ENCODE results near the gene KLHL22.

Gene KLHL22

DNA sequence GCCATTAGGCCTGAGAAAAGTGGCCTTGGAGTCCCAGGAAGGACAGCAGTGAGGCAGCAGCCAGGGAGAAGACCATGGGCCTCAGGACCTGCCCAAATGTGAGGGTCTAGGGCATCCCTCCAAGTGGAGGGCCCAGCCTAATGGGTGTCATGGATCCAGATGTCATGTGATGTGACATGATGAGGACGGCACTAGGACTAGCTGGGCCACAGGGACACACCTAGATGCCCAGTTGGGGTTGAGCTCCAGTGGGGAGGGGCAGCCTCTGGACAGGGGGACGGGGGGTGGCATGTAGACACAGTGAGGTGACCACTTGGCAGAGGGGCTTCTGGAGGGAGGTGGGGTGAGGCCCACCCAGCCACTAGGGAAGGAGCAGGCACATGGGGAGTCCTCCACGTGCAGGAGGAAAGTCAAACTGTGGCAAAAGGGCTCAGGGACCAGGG, 63.3 kb downstream of the KLHL22 start:
- DNase-seq (ENCODE audit: low spot score): no peak

- no peak for DNase-seq (ENCODE audit: low spot score)
Observed at GRCh38 chr22:20431511-20432192, 63.9 kb downstream of the KLHL22 start.

- DNase-seq (ENCODE audit: low spot score): no peak
Observed at GRCh38 chr22:20430720-20431510, 64.7 kb downstream of the KLHL22 start.

DNA sequence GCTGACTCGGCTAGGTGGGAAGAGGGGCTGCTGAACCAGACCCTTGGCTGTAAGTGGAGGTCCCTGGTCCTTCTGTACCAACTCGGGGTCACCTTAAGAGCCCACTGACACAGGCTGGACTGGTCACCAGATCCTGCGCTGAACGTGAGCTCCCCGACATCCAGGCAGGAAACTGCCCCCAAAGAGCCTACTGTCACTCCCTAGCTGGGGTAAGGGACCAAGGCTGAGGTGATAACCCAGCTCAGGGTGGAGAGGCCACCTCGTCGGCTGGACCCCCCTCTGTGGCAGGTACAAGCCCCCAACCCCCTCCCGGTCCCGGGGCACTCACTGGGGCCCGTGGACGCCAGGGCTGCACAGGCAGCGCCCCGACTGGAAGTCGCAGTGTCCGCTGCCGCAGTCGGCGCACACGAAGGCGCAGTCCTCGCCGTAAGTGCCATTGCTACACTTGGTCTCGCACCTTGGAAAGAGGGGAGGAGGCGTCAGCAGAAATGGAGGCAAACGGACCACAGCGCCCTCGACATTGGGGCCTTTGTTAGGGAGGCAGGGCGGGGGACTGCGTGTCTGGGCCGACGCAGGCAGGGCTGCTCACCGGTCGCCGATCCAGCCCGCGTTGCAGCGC, 65.4 kb downstream of the KLHL22 start:
- DNase-seq (ENCODE audit: low spot score): no peak

- no peak for DNase-seq (ENCODE audit: low spot score)
Observed at GRCh38 chr22:20429254-20430100, 66.1 kb downstream of the KLHL22 start.

GRCh38 chr22:20428496-20429253, 66.9 kb downstream of the KLHL22 start:
- no peak for DNase-seq (ENCODE audit: low spot score)

- DNase-seq (ENCODE audit: low spot score): no peak
Observed at GRCh38 chr22:20427945-20428417, 67.6 kb downstream of the KLHL22 start.

- DNase-seq (ENCODE audit: low spot score): no peak
Observed at GRCh38 chr22:20427104-20427944, 68.3 kb downstream of the KLHL22 start.

DNA sequence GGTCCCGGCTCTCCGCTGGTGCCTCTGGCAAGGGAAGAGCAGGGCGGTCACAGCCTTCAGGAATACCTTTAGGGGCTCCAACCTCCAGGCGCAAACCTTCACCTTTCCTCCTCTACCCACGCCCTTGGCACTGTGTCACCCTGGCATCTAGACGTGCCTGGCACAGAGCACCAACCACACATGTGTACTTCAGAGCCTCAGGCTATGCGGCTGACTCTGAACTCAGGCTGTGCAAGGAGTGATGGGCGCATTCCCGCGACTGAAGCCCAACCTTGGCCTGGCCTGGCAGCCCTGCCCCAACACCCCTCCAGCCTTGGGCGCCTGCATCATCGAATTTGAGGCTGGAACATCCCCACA, 69.4 kb downstream of the KLHL22 start:
- DNase-seq (ENCODE audit: low spot score): no peak

DNA sequence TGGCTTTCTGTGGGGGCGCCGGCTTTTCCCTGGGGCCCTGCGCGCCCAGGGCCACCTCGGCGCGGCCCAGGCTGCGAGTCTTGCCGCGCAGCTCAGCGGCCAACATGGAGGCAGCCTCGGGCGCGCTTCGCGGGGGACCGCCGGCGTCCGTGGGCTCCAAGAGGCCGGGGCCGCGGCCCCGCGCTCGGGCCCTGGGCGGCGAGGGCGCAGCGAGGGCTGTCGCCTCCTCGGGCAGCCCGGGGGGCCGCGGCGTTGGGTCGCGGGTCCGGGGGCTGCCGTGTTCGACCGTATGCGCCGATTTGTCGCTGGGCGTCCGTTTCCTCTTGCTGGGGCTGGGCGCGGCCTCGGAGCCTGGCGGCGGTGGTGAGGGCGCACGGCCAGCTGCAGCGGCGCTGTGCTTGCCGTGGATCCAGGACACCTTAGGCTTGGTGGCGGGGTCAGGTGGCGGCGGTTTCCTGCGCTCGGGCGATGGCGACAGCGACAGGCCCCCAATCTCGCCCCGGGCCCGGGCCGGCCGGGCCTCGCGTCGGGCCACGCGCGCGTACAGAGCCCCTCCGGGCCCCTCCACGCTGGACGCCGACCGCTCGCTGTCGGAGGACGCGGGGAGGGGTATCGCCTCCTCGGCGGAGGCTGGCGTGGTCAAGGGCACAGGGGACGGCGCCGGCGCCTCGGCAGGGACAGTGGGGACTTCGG, 69.9 kb downstream of the KLHL22 start:
- no peak for DNase-seq (ENCODE audit: low spot score)

GRCh38 chr22:20424932-20425565, 70.5 kb downstream of the KLHL22 start:
- DNase-seq (ENCODE audit: low spot score): no peak

DNA sequence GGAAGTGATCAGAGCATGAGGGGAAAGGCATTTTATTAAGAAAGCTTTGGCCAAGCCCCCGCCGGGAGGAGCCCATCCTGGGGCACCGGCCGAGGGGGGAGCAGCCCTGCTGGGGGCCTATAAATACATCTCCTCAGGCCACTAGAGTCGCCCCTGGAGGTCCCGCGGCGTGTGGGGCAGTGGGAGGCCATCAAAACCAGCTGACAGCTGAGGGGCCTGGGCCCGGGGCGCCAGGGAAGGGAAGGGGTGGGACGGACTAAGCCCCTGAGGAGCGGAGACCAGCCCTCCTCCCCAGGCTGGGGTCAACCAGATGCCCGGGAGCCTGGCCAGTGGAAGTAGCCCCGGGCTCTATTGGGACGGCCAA, 71.0 kb downstream of the KLHL22 start:
- no peak for DNase-seq (ENCODE audit: low spot score)

GRCh38 chr22:20423906-20424551, 71.6 kb downstream of the KLHL22 start:
- no peak for DNase-seq (ENCODE audit: low spot score)

DNA sequence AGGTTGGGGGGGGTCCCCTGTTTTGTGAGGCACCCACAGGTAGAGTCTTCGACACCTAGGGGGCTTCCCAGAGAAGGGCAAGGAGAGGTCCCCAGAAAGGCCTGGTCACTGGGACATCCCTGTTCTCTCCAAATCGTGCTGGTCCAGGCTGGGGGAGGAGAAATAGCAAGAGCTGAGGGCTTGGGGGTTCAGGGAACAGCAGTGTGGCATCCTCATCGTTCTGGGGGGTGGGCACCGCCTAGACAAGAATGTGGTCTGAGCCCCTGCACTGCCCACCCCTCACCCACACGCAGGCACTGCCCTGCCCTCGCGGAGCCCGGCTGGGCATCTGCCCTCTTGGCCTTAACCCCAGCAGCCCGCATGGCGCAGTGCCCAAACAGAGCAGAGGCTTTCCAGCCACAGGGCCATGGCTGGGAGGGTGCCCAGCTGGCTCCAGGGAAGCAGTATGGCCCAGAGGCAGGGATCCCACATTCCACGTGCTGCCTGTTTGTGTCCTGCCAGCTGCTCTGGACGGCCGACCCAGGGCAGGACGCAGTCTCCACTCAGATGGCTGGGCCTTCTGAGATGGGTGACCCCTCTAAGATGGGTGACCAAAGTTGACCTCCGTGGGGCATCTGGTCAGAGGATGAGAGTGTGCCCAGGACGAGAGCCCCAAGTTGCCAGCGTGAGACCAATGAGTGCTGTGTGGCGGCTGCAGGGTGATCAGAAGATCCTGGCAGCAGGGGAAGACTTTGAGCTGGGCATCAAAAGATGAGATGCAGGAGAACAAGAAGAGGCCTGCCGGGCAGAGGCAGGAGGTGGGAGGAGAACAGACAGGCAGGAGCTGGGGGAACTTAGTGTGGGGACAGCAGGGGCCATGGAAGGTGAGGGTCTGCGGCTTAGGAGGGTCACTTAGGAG, 72.3 kb downstream of the KLHL22 start:
- DNase-seq (ENCODE audit: low spot score): peak; percentile 82

GRCh38 chr22:20422271-20423007, 73.2 kb downstream of the KLHL22 start:
- DNase-seq (ENCODE audit: low spot score): peak; percentile 89

DNA sequence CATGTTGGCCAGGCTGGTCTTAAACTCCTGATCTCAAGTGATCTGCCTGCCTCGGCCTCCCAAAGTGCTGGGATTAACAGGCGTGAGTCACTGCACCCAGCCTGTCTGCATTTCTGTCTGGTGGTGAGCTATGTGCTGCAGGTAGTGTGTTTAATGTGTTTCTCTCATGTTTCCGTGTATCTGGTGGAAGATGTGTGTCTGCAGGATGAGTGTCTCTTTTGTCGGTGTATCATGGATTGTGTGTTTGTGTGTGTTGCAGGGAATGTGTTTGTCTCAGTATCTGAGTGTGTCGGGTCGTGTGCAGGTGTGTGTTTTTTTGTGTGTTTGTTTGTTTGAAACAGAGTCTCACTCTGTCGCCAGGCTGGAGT, 74.1 kb downstream of the KLHL22 start:
- no peak for DNase-seq (ENCODE audit: low spot score)

DNA sequence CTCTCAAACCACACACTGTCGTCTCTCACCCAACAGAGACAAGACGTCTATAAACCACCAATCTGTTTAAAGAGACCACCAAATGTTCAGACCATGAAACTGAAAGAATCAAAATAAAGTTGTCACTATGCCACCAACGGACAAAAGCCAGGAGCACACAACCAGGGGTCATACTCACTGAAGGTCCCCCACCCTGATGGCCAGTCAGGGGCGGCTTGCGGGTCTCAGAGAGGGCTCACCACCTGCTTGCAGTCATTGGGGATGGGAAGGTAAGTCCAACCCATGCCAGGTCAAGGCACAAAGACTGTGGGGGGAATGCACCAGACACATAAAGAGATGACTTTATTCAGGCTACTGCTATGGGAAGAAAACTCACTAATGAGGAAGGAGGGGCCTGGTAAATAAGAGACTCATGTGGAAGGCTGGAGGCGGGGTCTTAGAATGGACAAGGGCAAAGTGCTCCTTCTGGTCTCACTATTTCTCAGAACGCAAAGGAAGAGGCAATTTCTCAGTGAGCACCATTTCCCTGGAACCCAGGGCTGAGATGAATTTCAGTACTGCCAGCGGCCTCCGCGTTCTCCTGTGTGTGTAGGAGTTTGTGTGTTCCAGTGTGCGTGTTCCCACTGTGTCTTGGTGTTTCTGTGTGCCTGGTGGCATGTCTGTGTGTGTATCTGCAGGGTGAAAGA, 75.3 kb downstream of the KLHL22 start:
- DNase-seq (ENCODE audit: low spot score): no peak
